Right lobe of liver (tissue), 4 donors: ENCODE results near the gene RIMBP2.

Experiments
- POLR2A ChIP-seq: fragments of 450-650 bp; IDR thresholded peaks from one replicate; pipeline ENCODE4 v1.6.1; 2017; ENCODE audit warnings: antibody characterized with exemption, mild to moderate bottlenecking
- TF ChIP-seq, protein P1 (sequence below), 4 donors: fragments of 200-600 bp in 3 of 4; fragments of 450-650 bp in 1 of 4; IDR thresholded peaks; one replicate each; pipeline versions ENCODE4 v1.5.1 to v1.8.0; 2016 to 2022; ENCODE audit warnings: antibody characterized with exemption in 4 of 4, mild to moderate bottlenecking in 2 of 4
- donor health status: DM: no; HTN: no; CAD: no.
- donor health status: DM: no; HTN: no; CAD: no.
- donor health status: DM: no; HTN: yes; CAD: no.

DNA sequence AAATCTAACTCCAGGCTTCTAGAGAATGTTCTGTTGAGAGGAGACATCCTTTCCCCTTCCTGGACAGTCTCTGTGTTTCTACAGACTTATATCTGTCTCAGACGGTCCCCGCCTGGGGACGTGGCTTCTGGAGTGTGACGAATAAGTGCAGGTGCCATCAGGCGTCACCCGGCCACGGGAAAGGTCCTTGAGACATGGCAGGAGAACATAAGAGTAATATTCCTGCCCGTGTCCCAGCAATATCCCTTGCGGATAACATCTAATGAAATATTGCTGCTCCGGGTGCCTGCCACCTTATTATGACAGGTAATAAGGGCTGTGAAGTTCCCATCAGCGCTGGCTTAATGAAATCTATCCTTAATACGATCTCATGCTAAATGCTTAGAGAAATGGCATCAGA is 238.8 kb downstream of the RIMBP2 start:
- TF ChIP-seq POLR2A = no peak
- TF ChIP-seq, protein P1, sequence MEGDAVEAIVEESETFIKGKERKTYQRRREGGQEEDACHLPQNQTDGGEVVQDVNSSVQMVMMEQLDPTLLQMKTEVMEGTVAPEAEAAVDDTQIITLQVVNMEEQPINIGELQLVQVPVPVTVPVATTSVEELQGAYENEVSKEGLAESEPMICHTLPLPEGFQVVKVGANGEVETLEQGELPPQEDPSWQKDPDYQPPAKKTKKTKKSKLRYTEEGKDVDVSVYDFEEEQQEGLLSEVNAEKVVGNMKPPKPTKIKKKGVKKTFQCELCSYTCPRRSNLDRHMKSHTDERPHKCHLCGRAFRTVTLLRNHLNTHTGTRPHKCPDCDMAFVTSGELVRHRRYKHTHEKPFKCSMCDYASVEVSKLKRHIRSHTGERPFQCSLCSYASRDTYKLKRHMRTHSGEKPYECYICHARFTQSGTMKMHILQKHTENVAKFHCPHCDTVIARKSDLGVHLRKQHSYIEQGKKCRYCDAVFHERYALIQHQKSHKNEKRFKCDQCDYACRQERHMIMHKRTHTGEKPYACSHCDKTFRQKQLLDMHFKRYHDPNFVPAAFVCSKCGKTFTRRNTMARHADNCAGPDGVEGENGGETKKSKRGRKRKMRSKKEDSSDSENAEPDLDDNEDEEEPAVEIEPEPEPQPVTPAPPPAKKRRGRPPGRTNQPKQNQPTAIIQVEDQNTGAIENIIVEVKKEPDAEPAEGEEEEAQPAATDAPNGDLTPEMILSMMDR (IDR thresholded peaks at IDR 0.05) = no peak
